Body of pancreas (tissue), 4 donors: Measurements from ENCODE around the gene NCOR1.

ENCODE experiments used
- POLR2A ChIP-seq, 3 donors: fragments of 450-650 bp; IDR thresholded peaks; one replicate each; pipeline ENCODE4 v1.6.1; 2016; ENCODE audit warnings: antibody characterized with exemption in 3 of 3, mild to moderate bottlenecking in 2 of 3
- TF ChIP-seq, protein P1 (sequence below), 7 experiments: fragments of 450-650 bp in 4 of 7; fragments of 200-600 bp in 3 of 7; sonication (generic) in 3 of 7; IDR thresholded peaks; one replicate each; pipeline ENCODE4 v1.5.1; 2016 to 2019; ENCODE audit warnings: antibody characterized with exemption in 7 of 7

DNA sequence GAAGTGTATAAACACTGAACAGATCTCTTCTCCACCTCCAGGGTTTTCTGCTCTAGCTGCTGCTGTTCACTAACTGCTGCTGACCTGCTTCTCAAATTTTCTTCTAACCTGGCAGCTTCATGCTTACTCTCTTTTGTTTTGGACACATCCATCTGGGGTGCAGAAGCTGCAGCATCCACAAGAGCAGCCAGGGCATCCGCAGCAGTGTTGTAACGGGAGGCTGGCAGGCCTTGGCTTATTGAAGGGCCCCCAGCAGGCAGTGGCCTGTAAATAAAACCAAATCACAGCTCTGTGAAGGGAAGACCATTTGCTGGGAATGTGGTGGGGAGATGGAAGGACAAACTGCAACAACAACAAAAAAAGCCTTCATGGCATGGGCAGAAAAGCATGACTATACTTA lies 153.7 kb downstream of the NCOR1 start:
- TF ChIP-seq POLR2A (IDR thresholded peaks at IDR 0.05) = no peak
- TF ChIP-seq, protein P1, sequence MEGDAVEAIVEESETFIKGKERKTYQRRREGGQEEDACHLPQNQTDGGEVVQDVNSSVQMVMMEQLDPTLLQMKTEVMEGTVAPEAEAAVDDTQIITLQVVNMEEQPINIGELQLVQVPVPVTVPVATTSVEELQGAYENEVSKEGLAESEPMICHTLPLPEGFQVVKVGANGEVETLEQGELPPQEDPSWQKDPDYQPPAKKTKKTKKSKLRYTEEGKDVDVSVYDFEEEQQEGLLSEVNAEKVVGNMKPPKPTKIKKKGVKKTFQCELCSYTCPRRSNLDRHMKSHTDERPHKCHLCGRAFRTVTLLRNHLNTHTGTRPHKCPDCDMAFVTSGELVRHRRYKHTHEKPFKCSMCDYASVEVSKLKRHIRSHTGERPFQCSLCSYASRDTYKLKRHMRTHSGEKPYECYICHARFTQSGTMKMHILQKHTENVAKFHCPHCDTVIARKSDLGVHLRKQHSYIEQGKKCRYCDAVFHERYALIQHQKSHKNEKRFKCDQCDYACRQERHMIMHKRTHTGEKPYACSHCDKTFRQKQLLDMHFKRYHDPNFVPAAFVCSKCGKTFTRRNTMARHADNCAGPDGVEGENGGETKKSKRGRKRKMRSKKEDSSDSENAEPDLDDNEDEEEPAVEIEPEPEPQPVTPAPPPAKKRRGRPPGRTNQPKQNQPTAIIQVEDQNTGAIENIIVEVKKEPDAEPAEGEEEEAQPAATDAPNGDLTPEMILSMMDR (IDR thresholded peaks at IDR 0.05) = no peak
